Left colon (tissue), 2 donors: ENCODE results near the gene RPL13A. TPM values are rescaled to one million over a fixed set of nuclear protein-coding genes. Genes with fewer than 3 reads are reported as not detected.
"Not testable (repeated sequence)": the region's sequence is repeated elsewhere in the genome, so short reads cannot be mapped to it uniquely, and the experiment has no call there.

Source experiments
- ATAC-seq: fragments of 200-7000 bp; cut with Tn5 transposase; one replicate; pipeline ENCODE4 v1.9.1; 2020; ENCODE audit warnings: mild to moderate bottlenecking, moderate library complexity
- DNase-seq, 2 donors: peaks; one replicate each; pipeline ENCODE4 v3.0.0-alpha.2; 2020
- intact Hi-C, 2 donors: fragments of 100-400 bp; cut with DNase I in 1 of 2; cut with micrococcal nuclease in 1 of 2; formaldehyde crosslinking; loops; one replicate each; pipeline versions ENCODE4 v1.11.2 to v1.14.0; 2022; cut with DNase I, micrococcal nuclease
- long read RNA-seq: library from polyadenylated mRNA; unstranded; transcript quantifications from one replicate; pipeline ENCODE4 v2.0.0, GENCODE V29; 2021
- total RNA-seq, 2 donors: library from RNA; stranded (reverse); fragmentation: NEBNext Ultra II Directional; extraction: Animal tissue kit (Norgen Biotek cat#: 25700); gene quantifications; one replicate each; pipeline ENCODE4 v1.2.1, GENCODE V29; 2021
- donor health status: DM: no; HTN: no; CAD: no.
- donor health status: DM: yes; HTN: yes; CAD: no.

The RPL13A gene
- total RNA-seq, result 1,000 to 10,000 TPM; 2,164 to 2,325 TPM
- long read RNA-seq, transcript RPL13A-214 (8 exons, 1,122 nt), result minor isoform, 10 of 668 reads
- long read RNA-seq, transcript RPL13A-201 (8 exons, 1,181 nt), result major isoform, 592 of 668 reads
- long read RNA-seq, partial matches to known transcripts, result 46 of 668 reads
- long read RNA-seq, other reads (novel, unspliced or antisense), result 15 of 668 reads

GRCh38 chr19:49487277-49488045, at the start of gene RPL13A:
Gene RPL13A, plus strand, starts transcription at chr19:49487608. Its CDS starts 22 bp downstream, at chr19:49487630.
- intact Hi-C loops, result no loop called here
- DNase-seq, result peak; percentile 100

GRCh38 chr19:49438261-49438660, 49.1 kb upstream of the RPL13A start:
- no peak for DNase-seq

More at GRCh38 chr19:49487277-49488045, at the start of gene RPL13A:
- peak; percentile 89 for ATAC-seq

DNA sequence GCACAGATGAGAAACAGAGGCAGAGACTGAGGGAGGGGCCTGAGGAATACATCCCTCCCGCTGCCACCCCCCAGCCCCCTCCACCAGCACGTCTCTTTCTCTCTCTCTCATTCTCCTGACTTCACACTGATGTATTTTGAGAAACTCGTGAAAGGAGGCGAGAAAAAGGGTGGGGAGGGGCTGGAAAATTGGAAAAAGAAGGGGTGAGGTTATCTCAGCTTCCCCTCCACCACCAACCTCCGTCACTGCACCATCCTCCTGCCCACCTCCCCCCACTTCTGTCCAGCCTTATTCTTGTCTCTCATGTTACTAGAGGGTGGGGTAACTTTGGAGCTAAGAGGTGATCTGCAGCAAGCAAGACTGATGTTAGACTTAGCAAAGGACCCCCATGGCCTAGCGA, 47.6 kb upstream of the RPL13A start:
- DNase-seq (no peak), ATAC-seq (no peak)
- intact Hi-C loops, result loop anchor here in 1 of 2 donors (5.0 to 10.0 kb wide), 2 partner anchors 48 to 175 kb away; no protein-coding TSS in a partner anchor

More at GRCh38 chr19:49438261-49438660, 49.1 kb upstream of the RPL13A start:
- intact Hi-C loops, result loop anchor here in 1 of 2 donors (10.0 kb wide), 1 partner anchor 173 kb away; no protein-coding TSS in a partner anchor
- no peak for ATAC-seq

DNA sequence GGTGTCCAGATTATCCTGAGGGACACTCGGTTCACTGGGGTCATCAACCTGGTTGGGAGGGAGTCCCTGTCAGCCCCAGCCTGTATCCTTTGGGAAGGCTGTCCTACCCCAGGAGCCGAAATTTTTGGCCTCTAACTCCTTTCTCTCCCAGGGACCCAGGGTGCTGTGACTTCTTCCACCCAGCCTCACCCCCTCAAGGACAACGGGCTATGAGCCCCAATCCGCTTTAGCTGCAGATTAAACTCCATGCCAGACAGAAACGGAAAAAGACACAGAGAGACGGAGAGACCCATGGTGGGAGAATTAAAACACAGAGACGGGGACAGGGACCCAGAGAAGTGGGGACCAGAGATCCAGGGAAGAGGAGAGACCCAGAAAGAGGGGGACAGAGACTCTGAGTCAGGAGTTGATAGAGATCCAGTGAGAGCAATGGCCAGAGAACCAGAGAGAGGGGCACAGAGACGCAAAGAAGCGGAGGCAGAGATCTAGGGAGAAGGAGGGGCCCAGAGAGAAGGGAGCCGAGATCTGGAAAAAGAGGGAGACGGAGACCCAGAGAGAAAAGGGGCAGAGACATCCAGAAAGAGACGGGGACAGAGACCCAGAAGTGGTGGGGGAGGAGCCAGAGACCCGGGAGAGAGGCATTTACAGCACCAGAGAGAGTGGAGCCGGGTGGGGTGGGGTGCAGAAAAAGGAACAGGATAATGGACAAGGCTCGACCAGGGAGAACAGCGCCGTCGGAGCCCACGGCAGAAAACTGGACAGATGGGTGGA, 46.8 kb upstream of the RPL13A start:
- intact Hi-C loops, result loop anchor here in 1 of 2 donors (5.0 kb wide), 1 partner anchor 48 kb away; no protein-coding TSS in a partner anchor
- no peak for DNase-seq
- ATAC-seq, result no peak

GRCh38 chr19:49441210-49441959, 46.0 kb upstream of the RPL13A start, which contains the start of gene SLC17A7:
Gene SLC17A7, minus strand, starts transcription at chr19:49441527. Its CDS starts 148 bp downstream, at chr19:49441379.
- ATAC-seq (no peak), DNase-seq (peak in 1 of 2 donors; percentile 49)
- intact Hi-C loops, result loop anchor here in 1 of 2 donors (5.0 kb wide), 1 partner anchor 49 kb away; no protein-coding TSS in a partner anchor

- DNase-seq (no peak), ATAC-seq (no peak)
- intact Hi-C loops, result loop anchor here in 1 of 2 donors (5.0 kb wide), 1 partner anchor 50 kb away; no protein-coding TSS in a partner anchor
Measured at GRCh38 chr19:49441960-49442350, 45.5 kb upstream of the RPL13A start.

GRCh38 chr19:49442354-49442753, 45.1 kb upstream of the RPL13A start:
- DNase-seq (peak in 1 of 2 donors; percentile 48), ATAC-seq (no peak)
- intact Hi-C loops, result loop anchor here in 1 of 2 donors (5.0 kb wide), 1 partner anchor 50 kb away; no protein-coding TSS in a partner anchor

DNA sequence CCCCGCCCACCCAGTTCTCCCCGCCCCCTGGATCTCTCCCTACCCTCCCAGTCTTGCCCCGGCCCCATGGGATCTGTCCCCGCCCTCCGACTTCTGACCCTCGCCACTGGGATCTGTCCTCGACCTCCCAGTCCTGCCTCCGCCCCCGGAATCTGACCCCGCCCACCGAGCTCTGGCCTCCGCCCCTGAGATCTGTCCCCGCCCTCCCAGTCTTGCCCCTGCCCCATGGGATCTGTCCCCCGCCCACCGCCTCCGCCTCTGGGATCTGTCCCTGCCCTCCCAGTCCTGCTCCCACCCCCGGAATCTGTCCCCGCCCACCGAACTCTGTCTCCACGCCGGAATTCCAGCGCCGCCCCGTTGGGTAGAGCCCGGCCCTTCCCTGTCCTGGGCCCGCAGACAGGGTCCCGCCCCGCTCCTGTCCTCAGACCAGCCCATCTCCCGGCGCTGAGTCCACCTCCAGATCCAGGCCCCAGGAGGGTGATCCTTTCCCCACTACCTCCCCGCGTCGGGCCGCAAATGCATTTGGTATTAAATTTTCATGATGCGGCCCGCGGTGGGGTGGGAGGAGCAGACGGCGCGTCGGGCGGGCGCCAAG, 44.5 kb upstream of the RPL13A start:
- intact Hi-C loops, result loop anchor here in 1 of 2 donors (5.0 kb wide), 1 partner anchor 51 kb away; no protein-coding TSS in a partner anchor
- ATAC-seq (peak; percentile 80), DNase-seq (peak; percentile 95 to 96)

GRCh38 chr19:49443366-49444099, 43.9 kb upstream of the RPL13A start:
- DNase-seq (peak; percentile 93 to 96), ATAC-seq (peak; percentile 87)
- intact Hi-C loops, result loop anchor here in 1 of 2 donors (5.0 kb wide), 1 partner anchor 51 kb away; no protein-coding TSS in a partner anchor

DNA sequence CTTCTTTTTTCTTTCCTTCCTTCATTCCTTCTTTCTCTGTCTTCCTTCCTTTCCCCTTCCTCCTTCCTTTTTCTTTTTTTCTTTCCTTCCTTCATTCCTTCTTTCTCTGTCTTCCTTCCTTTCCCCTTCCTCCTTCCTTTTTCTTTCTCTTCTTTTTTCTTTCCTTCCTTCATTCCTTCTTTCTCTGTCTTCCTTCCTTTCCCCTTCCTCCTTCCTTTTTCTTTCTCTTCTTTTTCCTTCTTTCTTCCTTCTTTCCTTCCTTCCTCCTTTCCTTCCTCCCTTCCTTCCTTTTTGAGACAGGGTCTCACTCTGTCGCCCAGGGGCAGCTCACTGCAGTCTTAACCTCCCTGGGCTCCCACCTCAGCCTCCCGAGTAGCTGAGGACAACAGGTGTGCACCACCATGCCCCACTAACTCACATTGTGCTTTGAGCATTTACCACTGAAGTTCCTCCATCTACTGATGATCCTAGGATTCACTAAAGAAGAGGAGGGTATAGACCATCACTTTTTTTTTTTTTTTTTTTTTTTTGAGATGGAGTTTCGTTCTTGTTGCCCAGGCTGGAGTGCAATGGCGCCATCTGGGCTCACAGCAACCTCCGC, 43.2 kb upstream of the RPL13A start:
- intact Hi-C loops, result loop anchor here in 1 of 2 donors (5.0 kb wide), 1 partner anchor 52 kb away; no protein-coding TSS in a partner anchor
- ATAC-seq, DNase-seq: not testable (repeated sequence)

DNA sequence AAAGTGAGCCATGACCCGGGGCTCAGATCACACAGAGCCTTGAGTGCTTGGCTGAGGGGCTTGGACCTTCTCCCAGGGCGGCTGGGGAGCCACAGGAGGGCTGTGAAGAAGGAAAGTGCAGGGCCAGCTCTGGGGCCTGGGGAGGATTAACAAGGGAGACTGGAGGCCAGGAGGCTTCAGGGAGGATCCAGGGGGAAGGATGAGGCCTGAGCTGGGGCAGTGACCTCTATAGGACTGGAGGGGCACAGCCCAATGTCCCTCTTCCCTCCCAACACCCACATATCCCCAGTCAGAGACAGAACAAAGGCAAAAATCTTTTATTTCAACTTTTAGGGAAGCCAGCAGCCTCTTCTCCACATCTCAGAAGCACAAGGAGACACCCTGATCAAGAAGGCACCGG, 41.4 kb upstream of the RPL13A start:
- intact Hi-C loops, result no loop called here
- no peak for DNase-seq
- ATAC-seq, result no peak

DNA sequence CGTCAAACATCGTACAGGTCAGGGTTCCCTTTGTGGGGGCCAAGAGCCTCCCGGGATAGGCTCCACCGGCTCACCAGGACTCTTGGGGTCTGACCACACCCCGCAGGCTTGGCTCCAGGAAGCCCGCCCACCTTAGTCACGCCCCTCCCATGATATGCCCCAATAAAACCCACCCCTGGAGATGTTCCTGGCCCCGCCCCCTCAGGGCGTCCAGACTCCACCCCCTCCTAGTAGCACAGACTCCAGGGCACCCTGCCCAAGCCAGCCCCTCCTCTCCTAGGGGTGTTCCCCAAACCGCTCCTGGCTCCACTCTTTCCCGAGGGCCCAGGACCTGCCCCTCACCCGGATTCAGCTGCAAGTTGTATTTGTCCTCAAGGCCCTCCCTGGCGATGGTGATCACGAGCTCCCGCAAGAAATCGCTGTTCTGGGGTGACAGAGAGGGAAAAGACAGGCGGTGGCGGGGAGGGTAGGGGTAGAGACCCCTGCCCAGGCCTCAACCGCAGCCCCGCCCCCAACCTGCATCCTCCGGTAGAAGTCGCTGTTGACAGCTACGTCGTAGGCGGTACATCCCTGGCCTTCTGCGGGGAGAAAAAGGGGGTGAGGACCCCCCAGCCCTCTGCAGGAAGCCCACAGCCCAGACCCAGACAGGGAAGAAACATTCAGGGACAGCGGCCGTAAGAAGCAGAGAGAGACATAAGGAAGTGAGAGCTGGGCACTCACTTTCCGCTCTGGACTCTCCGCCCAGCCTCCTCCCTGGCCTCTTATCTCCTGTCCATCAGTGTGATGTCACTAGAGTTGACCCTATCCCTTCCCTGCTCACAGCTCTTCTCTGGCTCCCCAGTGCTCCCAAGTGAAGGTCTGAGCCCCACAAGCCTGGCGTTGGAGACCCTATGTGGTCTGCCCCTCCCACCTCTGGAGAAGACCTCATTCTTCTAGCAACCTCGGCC, 39.6 kb upstream of the RPL13A start:
- ATAC-seq (no peak), DNase-seq (peak in 1 of 2 donors; percentile 41)
- intact Hi-C loops, result no loop called here

- ATAC-seq (no peak), DNase-seq (no peak)
- intact Hi-C loops, result no loop called here
Measured at GRCh38 chr19:49448432-49448786, 39.0 kb upstream of the RPL13A start.

DNA sequence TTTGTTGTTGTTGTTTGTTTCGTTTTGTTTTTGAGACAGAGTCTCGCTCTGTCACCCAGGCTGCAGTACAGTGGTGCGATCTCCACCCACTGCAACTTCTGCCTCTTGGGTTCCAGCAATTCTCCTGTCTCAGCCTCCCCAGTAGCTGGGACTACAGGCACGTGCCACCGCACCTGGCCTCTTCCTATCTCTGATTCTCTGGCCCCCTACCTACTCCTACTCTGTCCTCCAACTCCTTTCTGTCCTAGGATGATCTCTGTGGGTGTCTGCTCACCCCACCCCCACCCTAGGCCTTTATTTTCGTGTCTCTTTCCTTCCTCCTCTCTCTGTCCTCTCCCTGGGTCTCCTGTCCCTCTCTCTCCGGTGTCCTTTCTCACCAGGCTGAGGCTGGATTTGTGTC, 37.0 kb upstream of the RPL13A start:
- no peak for DNase-seq
- ATAC-seq, result no peak
- intact Hi-C loops, result no loop called here

DNA sequence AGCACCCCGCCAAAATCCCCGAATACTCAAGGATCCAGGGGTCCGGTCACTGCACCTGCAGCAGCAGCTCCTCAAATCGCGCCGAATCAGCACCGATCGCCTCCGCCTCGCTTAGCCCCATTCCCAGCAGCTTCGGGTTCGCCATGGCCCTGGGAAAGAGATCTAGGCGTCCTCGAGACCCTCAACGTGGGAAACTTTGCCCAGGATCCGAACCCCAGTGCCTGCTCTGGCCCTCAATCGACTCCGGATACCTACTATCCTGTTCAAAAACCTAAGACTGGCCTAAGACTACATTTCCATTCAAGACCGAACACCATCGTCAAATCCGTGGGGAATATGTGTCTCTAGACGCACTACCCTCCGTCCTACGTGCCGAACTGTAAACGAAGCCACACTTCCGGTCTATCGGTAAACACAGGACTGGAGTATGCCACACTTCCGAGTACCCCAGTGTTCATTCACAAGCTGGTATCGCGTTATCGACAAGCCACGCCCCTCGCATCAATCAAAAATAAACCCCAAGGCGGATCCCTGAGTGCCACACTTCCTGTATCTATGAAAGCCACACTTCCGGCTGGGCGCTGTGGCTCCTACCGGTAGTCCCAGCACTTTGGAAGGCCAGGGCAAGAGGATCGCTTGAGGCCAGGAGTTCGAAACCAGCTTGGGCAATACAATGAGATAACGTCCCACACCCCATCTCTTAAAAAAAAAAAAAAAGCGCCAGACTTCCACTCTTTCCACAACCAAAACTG, 35.8 kb upstream of the RPL13A start, which contains the start of gene PIH1D1:
TSS of gene PIH1D1 (minus strand) at position 385 of the 752 bp plus-strand sequence. CDS start at position 145, 240 bp downstream.
- ATAC-seq (peak; percentile 77), DNase-seq (peak; percentile 98)
- intact Hi-C loops, result no loop called here
